Gastrocnemius medialis (tissue), 4 donors: ENCODE data around the gene RALGAPA1.

ENCODE experiments used
- CTCF ChIP-seq, 5 experiments: fragments of 450-650 bp in 3 of 5; fragments of 200-600 bp in 2 of 5; sonication (generic) in 2 of 5; IDR thresholded peaks in 4 of 5; conservative IDR thresholded peaks in 1 of 5; 1 replicate in 4 of 5; 2 replicates in 1 of 5; pipeline ENCODE4 v1.5.1; 2016 to 2019; ENCODE audit warnings: antibody characterized with exemption in 5 of 5, mild to moderate bottlenecking in 3 of 5, moderate library complexity in 3 of 5
- POLR2A ChIP-seq, 2 donors: fragments of 450-650 bp; IDR thresholded peaks; one replicate each; pipeline ENCODE4 v1.6.1; 2017; ENCODE audit warnings: antibody characterized with exemption in 2 of 2, mild to moderate bottlenecking in 2 of 2, moderate library complexity in 2 of 2

DNA sequence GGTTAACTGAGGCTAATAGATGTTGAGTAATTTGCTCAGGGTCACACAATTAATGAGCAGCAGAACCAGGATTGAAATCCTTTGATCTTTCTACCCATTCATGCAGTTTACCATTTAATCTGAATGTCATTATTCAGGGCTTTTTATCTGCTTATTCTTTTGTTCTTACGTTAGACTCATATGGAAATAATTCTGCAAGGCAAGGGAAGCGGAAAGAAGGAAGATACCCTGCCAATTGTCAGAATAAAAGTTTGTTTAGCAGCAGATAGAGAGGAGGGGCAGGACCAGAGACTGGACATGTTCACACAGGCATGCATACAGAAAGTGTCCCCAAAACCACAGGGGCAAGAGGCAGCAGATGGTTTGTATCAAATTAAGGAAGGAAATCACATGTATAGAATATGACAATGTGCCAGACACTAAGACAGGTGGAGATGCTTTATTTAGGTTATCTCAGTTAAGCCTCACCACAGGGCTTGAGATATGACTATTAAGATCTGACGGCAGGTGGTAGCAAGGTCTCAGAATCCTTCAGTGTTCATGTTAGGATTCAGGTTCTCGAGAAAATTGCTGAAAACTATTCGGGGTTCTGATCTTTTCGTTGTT lies 46.9 kb upstream of the RALGAPA1 start:
- TF ChIP-seq CTCF (IDR thresholded peaks at IDR 0.05 in 4 of 5, conservative IDR thresholded peaks at IDR 0.05 in 1 of 5) (no peak), POLR2A (IDR thresholded peaks at IDR 0.05) (no peak)
